DMS153 treated with DMSO at 0.1 percent for 48 hours (cell line): ENCODE measurements around the gene F13A1.

Experiments
- DNase-seq: peaks from one replicate; lab custom pipeline; 2025; ENCODE audit not compliant: unreplicated experiment; lab: John Stamatoyannopoulos, UW

F13A1 gene

GRCh38 chr6:6319952-6320811 lies at the start of gene F13A1:
TSS of gene F13A1 (minus strand) at chr6:6320662. CDS start at chr6:6318664, 1,998 bp downstream.
- DNase-seq, result no peak

GRCh38 chr6:6368684-6369052 lies 48.2 kb upstream of the F13A1 start:
- DNase-seq, result no peak

GRCh38 chr6:6368040-6368683 lies 47.7 kb upstream of the F13A1 start:
- DNase-seq, result no peak

GRCh38 chr6:6366803-6367202 lies 46.3 kb upstream of the F13A1 start:
- no peak for DNase-seq

- DNase-seq, result no peak
These were observed 44.8 kb upstream of the F13A1 start for GRCh38 chr6:6365242-6365641.

- DNase-seq, result no peak
These were observed 41.8 kb upstream of the F13A1 start for GRCh38 chr6:6362056-6362840.

GRCh38 chr6:6357530-6357929 lies 37.1 kb upstream of the F13A1 start:
- no peak for DNase-seq

- no peak for DNase-seq
These were observed 36.6 kb upstream of the F13A1 start for GRCh38 chr6:6357032-6357431.

- no peak for DNase-seq
These were observed 32.3 kb upstream of the F13A1 start for GRCh38 chr6:6352772-6353171.

- DNase-seq, result no peak
These were observed 31.1 kb upstream of the F13A1 start for GRCh38 chr6:6351511-6352025.

GRCh38 chr6:6350696-6351095 lies 30.2 kb upstream of the F13A1 start:
- no peak for DNase-seq

- DNase-seq, result no peak
These were observed 27.8 kb upstream of the F13A1 start for GRCh38 chr6:6348256-6348655.

GRCh38 chr6:6346427-6347023 lies 26.1 kb upstream of the F13A1 start:
- no peak for DNase-seq

- no peak for DNase-seq
These were observed 13.0 kb upstream of the F13A1 start for GRCh38 chr6:6333501-6333900.

- DNase-seq, result no peak
These were observed 12.4 kb upstream of the F13A1 start for GRCh38 chr6:6332811-6333244.

GRCh38 chr6:6331946-6332601 lies 11.6 kb upstream of the F13A1 start:
- no peak for DNase-seq

- DNase-seq, result no peak
These were observed 10.9 kb upstream of the F13A1 start for GRCh38 chr6:6331393-6331792.

- DNase-seq, result no peak
These were observed 9.9 kb upstream of the F13A1 start for GRCh38 chr6:6330407-6330806.

- no peak for DNase-seq
These were observed 8.0 kb upstream of the F13A1 start for GRCh38 chr6:6328451-6328850.

- no peak for DNase-seq
These were observed 2.9 kb upstream of the F13A1 start for GRCh38 chr6:6323352-6323751.

- DNase-seq, result no peak
These were observed 439 bp upstream of the F13A1 start for GRCh38 chr6:6320901-6321300.
